GM12875 (cell line): ENCODE measurements around the gene SMG7.

ENCODE experiments used
- H3K4me3 ChIP-seq: one replicate; pipeline ENCODE4 v1.5.1; 2011; ENCODE audit warnings: low read depth, low read length, control low read depth
- TF ChIP-seq, protein P1 (sequence below): IDR thresholded peaks from 2 replicates; pipeline ENCODE4 v1.5.1; 2011; ENCODE audit warnings: low read depth, mild to moderate bottlenecking, control low read depth, inconsistent platforms, low read length, moderate library complexity, borderline replicate concordance; ENCODE audit not compliant: insufficient read depth

Gene SMG7

DNA sequence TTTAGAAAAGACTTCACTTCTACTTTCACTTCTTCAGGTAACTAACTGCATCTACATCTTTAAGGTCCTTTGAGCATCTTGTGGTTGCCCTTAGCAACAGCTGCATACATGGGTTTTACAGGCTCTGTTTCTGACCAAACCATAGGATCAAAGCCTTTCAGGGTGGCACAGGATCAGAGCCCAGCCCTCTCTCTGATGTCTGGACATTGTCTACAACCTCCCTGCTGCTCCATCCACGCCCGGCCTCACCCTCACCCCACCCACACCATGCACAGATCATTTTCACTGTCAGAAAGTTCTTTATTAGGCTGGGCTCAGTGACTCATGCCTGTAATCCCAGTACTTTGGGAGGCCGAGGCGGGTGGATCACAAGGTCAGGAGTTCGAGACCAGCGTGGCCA, 112.7 kb downstream of the SMG7 start:
- TF ChIP-seq, protein P1, sequence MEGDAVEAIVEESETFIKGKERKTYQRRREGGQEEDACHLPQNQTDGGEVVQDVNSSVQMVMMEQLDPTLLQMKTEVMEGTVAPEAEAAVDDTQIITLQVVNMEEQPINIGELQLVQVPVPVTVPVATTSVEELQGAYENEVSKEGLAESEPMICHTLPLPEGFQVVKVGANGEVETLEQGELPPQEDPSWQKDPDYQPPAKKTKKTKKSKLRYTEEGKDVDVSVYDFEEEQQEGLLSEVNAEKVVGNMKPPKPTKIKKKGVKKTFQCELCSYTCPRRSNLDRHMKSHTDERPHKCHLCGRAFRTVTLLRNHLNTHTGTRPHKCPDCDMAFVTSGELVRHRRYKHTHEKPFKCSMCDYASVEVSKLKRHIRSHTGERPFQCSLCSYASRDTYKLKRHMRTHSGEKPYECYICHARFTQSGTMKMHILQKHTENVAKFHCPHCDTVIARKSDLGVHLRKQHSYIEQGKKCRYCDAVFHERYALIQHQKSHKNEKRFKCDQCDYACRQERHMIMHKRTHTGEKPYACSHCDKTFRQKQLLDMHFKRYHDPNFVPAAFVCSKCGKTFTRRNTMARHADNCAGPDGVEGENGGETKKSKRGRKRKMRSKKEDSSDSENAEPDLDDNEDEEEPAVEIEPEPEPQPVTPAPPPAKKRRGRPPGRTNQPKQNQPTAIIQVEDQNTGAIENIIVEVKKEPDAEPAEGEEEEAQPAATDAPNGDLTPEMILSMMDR: no peak
- H3K4me3 ChIP-seq: no peak overlapping the region

DNA sequence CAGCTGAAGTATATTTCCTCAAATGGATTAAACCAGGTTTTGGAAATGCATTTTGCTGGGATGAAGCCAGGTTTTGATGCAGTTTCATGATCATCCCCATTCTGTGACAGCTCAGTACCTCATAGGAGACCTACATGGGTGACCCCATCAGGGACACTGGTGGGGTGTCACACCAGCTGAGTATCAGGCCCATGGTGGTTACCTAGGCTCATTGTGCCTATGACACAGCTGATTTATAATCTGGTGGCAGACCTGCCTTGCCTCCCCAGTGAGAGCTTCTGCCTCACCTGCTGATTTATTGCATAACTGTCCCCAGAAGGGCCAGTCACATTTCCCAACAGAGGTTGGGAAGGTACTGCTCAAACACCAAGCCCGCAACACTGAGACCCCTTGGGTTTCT, 114.2 kb downstream of the SMG7 start:
- H3K4me3 ChIP-seq: no peak overlapping the region
- TF ChIP-seq, protein P1: no peak

DNA sequence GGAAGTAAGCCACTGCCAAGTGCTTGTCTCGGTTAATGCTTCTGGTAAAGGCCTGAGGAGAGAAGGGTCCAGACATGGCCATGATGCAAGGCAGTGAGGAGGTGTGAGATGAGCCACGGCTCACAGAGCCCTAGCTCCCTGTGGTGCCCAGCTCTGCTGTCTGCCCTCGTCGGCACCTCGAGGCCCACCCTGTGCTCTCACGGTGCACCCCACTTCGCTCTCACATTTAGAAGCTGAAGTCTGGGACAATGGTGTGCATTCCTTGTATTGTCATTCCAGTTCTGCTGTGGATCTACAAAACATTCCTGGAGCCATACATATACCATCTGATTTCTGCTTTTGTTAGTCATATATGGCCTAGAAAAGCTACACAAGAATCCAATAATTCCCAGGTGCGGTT, 114.6 kb downstream of the SMG7 start:
- TF ChIP-seq, protein P1: no peak
- no peak overlapping the region for H3K4me3 ChIP-seq

DNA sequence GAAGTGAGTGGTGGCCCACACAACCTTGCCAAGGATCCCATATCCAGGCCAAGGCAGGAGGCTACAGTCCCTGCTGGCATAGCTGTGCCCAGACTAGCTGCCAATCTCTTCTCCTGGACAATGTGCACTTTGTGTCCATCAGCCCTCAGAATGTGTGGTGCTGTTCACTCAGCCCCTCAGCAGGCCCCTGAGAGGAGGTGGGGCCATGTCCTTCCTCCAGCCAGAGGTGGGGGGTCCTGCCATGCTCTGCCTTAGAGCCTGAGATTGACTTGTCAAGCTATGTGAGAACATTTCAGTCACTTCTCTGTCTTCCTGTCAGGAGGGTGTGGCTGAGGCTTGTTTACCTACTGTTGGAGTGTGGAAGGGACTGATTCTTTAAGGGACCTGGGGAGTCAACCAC, 116.5 kb downstream of the SMG7 start:
- H3K4me3 ChIP-seq: no peak overlapping the region
- TF ChIP-seq, protein P1: no peak

DNA sequence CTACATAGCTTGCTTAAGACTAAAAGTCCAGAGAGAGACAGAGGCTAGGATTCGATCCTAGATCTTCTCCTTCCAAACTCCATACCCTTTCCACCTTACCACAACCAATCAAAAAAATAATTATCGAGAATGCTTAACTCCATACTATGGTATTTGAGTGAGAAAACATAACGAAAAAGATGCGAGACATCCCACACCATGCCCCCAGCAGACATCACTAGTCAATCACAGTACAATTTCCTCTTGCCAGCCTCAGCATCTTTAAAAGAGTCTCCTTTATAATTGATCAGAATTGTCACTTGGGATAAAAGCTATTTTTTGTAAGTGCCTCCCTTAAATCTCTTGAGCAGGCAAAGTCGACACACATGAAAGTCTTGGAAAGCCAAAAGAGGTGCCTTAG, 117.1 kb downstream of the SMG7 start:
- TF ChIP-seq, protein P1: no peak

DNA sequence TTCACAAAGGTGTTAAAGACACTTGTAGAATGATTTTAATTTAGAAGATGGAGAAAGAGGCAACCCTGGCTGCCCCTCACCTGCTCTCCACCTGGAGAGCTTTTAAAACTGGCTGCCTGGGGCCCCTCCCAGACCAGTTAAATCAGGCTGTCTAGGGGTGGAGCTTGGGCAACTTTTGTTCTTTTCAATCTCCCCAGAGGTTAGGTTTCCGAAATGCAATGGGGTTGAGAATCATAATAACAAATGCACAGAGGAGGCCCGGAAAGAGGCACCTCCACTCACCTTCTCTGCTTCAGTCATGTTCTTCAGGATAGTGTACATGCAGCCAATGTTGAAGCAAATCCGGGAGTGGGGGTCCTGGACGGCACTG, 117.6 kb downstream of the SMG7 start:
- peak overlapping the region; percentile 46 for H3K4me3 ChIP-seq
- TF ChIP-seq, protein P1: no peak

More for the DNA sequence above, 117.1 kb downstream of the SMG7 start:
- peak overlapping the region; percentile 46 for H3K4me3 ChIP-seq

DNA sequence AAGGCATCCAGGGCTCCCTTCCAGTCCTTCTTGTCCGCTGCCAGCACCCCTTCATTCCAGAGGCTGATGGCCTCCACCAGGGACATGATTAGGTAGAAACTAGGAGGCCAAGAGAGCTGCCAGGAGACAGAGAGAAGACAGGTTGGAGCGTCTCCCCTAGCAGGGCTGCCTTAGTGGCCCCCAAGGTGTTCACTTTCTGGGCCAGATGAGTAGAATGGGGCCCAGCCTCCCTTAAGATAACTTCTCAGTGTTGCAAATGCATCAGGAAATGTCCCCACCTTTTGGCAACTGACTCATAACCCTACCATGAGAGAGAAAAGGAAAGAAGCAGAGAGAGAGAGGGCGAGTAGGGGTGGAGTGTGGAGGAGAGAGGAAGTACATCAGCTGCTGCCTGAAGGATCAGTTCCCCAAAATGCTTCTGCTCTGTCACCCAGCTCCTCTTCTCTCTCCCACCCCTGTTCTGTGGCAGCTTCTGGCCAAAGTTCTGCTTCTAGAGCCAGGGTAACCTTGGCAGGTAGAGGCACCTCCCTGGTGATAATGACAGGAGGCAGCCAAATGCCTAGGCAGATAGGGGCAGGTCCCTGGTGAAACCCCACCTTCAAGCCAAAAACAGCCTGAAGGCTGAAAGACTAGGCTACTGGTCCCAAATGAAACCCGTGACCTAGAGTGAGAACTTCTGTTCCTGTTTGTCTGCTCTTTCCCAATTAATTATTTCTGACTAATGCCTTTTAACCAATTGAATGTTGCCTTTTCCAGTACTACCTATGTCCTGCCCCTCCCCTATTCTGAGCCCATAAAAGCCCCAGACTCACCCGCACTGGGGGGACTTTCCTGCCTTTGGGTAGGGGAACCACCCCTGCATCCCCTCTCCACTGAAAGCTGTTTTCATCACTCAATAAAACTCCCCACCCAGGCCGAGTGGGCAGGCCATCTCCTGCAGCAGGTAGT, 118.2 kb downstream of the SMG7 start, which contains the start of gene NCF2:
Gene NCF2, minus strand, starts transcription at position 216 of the 948 bp plus-strand sequence. Its CDS starts 130 bp downstream, at position 86.
- TF ChIP-seq, protein P1: no peak
- peak within 1 kb of the TSS; percentile 46 for H3K4me3 ChIP-seq
